ENCODE results near the gene DHX29. TPM values are rescaled to one million over a fixed set of nuclear protein-coding genes. Genes with fewer than 3 reads are reported as not detected.

Gene DHX29
- total RNA-seq, 1 donor from 2014 or later = 20.7 TPM

- TF ChIP-seq, protein P1, sequence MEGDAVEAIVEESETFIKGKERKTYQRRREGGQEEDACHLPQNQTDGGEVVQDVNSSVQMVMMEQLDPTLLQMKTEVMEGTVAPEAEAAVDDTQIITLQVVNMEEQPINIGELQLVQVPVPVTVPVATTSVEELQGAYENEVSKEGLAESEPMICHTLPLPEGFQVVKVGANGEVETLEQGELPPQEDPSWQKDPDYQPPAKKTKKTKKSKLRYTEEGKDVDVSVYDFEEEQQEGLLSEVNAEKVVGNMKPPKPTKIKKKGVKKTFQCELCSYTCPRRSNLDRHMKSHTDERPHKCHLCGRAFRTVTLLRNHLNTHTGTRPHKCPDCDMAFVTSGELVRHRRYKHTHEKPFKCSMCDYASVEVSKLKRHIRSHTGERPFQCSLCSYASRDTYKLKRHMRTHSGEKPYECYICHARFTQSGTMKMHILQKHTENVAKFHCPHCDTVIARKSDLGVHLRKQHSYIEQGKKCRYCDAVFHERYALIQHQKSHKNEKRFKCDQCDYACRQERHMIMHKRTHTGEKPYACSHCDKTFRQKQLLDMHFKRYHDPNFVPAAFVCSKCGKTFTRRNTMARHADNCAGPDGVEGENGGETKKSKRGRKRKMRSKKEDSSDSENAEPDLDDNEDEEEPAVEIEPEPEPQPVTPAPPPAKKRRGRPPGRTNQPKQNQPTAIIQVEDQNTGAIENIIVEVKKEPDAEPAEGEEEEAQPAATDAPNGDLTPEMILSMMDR (IDR thresholded peaks at IDR 0.05) = no peak
- no peak for ATAC-seq
Observed at GRCh38 chr5:55278778-55279177, 28.7 kb downstream of the DHX29 start.

GRCh38 chr5:55276771-55277170, 30.7 kb downstream of the DHX29 start:
- intact Hi-C loops (cut with DNase I) = no loop called here
- Histone ChIP-seq H3K27me3 (no peaks in the 10 kb centered on the region), H3K27ac (no peak overlapping the region), H3K36me3 (peaks cover 95% of the 10 kb centered on the region), H3K4me3 (no peak overlapping the region), H3K9me3 (no peaks in the 10 kb centered on the region), H3K4me1 (no peaks in the 10 kb centered on the region)
- TF ChIP-seq, protein P1 (IDR thresholded peaks at IDR 0.05) = no peak
- ATAC-seq (no peak), DNase-seq (no peak)

More at GRCh38 chr5:55278778-55279177, 28.7 kb downstream of the DHX29 start:
- H3K9me3 ChIP-seq = no peaks in the 10 kb centered on the region
- H3K36me3 ChIP-seq = peaks cover 95% of the 10 kb centered on the region
- DNase-seq = no peak
- intact Hi-C loops (cut with DNase I) = no loop called here
- H3K4me3 ChIP-seq = no peak overlapping the region
- H3K4me1 ChIP-seq = no peaks in the 10 kb centered on the region
- H3K27me3 ChIP-seq = no peaks in the 10 kb centered on the region
- H3K27ac ChIP-seq = no peak overlapping the region

- TF ChIP-seq, protein P1 (IDR thresholded peaks at IDR 0.05) = no peak
- Histone ChIP-seq H3K27me3 (no peaks in the 10 kb centered on the region), H3K36me3 (peaks cover 90% of the 10 kb centered on the region), H3K4me1 (no peaks in the 10 kb centered on the region), H3K27ac (no peak overlapping the region), H3K4me3 (no peak overlapping the region), H3K9me3 (no peaks in the 10 kb centered on the region)
- intact Hi-C loops (cut with DNase I) = no loop called here
- no peak for DNase-seq
- ATAC-seq = no peak
Observed at GRCh38 chr5:55258339-55258738, 49.2 kb downstream of the DHX29 start.

DNA sequence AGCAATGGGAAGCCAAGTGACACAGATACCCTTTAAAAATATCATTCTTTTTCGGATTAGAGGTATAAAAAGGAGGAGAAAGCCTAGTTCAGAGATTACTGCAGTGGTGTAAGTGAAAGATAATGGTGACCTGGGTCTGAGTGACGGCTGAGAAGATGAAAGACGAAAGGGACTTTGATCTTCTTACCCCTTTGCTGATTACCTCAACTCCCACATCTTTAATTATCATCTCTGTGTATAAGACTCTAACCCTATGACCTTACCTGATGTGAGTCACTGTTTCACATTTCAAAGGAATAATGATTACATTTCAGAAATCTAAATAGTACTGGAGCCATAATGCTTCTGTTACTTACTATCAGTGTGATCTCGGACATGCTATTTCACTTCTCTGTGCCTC, 52.7 kb downstream of the DHX29 start:
- peaks cover 59% of the 10 kb centered on the region for H3K36me3 ChIP-seq
- H3K27ac ChIP-seq = no peak overlapping the region
- TF ChIP-seq, protein P1 (IDR thresholded peaks at IDR 0.05) = no peak
- no peak for DNase-seq
- H3K4me1 ChIP-seq = no peaks in the 10 kb centered on the region
- no peaks in the 10 kb centered on the region for H3K27me3 ChIP-seq
- no peak for ATAC-seq
- intact Hi-C loops (cut with DNase I) = no loop called here
- H3K4me3 ChIP-seq = no peak overlapping the region
- H3K9me3 ChIP-seq = no peaks in the 10 kb centered on the region

DNA sequence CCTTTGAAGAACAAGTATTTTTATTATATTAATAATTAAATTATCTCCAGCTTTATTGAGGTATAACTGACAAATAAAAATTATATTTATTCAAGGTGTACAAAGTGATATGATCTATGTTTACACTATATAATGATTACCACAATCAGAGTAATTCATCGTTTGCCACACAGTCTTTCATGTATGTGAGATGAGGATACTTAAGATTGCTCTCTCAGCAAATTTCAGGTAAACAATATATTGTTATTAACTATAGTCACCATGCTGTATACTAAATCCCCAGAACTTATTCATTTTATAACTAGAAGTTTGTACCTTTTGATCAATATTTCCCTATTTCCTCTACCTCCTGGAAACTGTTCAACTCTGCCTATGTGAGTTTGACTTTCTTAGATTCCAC, 57.4 kb downstream of the DHX29 start:
- intact Hi-C loops (cut with DNase I) = no loop called here
- H3K4me1 ChIP-seq = no peaks in the 10 kb centered on the region
- DNase-seq (no peak), ATAC-seq (no peak)
- H3K4me3 ChIP-seq = no peak overlapping the region
- H3K9me3 ChIP-seq = peaks cover 10% of the 10 kb centered on the region
- no peak overlapping the region for H3K27ac ChIP-seq
- TF ChIP-seq, protein P1 (IDR thresholded peaks at IDR 0.05) = no peak
- H3K27me3 ChIP-seq = no peaks in the 10 kb centered on the region
- H3K36me3 ChIP-seq = peaks cover 11% of the 10 kb centered on the region

GRCh38 chr5:55241746-55242145, 65.7 kb downstream of the DHX29 start:
- TF ChIP-seq, protein P1 (IDR thresholded peaks at IDR 0.05) = no peak
- H3K27me3 ChIP-seq = peaks cover 12% of the 10 kb centered on the region
- no peaks in the 10 kb centered on the region for H3K4me1 ChIP-seq
- H3K36me3 ChIP-seq = no peaks in the 10 kb centered on the region
- H3K27ac ChIP-seq = no peak overlapping the region
- no peaks in the 10 kb centered on the region for H3K9me3 ChIP-seq
- peak; percentile 57 for ATAC-seq
- DNase-seq = no peak
- intact Hi-C loops (cut with DNase I) = no loop called here
- no peak overlapping the region for H3K4me3 ChIP-seq
